ENCODE measurements around the gene SLC44A1.

DNA sequence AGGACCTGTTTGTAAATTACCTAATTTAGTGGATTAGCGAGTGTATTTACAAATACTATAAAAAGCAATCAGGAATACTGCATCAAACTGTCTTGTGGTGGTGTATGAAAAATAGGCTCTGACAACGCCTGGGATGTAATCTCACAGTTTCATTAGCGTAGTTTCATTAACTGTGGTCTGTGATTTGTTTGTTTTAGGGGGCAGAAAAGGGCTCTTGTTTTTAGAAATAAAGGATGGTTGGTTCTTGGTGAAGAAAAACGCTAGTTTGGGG lies 1.4 kb downstream of the SLC44A1 start:
- TF ChIP-seq ATF7 (IDR thresholded peaks at IDR 0.05) = no peak
- no peak for TF ChIP-seq ATF7 (CRISPR knock-in tag; IDR thresholded peaks at IDR 0.05)
- TF ChIP-seq NR1H2 (CRISPR knock-in tag; IDR thresholded peaks at IDR 0.05; ENCODE audit: borderline replicate concordance, low read depth) = no peak
- TF ChIP-seq CAMTA2 (CRISPR knock-in tag; IDR thresholded peaks at IDR 0.05; ENCODE audit: borderline replicate concordance) = no peak
- no peak for TF ChIP-seq POLR2AphosphoS5 (IDR thresholded peaks at IDR 0.05; ENCODE audit: low read depth, low read length)
- no peak for TF ChIP-seq HNF1A (IDR thresholded peaks at IDR 0.05; ENCODE audit: low read depth)
- TF ChIP-seq HNF1A (CRISPR knock-in tag; IDR thresholded peaks at IDR 0.05; ENCODE audit: borderline replicate concordance) = no peak
- TF ChIP-seq NFATC3 (CRISPR knock-in tag; IDR thresholded peaks at IDR 0.05) = no peak
- no peak for TF ChIP-seq PRDM4 (CRISPR knock-in tag; IDR thresholded peaks at IDR 0.05; ENCODE audit: borderline replicate concordance)
- no peak for TF ChIP-seq SALL2 (CRISPR knock-in tag; IDR thresholded peaks at IDR 0.05)
